NT2/D1 (cell line): ENCODE results near the gene NUAK1.

ENCODE experiments used
- DNase-seq: peaks from one replicate; pipeline ENCODE4 v3.0.0-alpha.2; 2011; ENCODE audit warnings: low read depth, low spot score
- H3K27me3 ChIP-seq: 2 replicates; pipeline ENCODE4 v1.6.0; 2011; ENCODE audit warnings: mild to moderate bottlenecking; ENCODE audit not compliant: insufficient read length, insufficient read depth
- H3K36me3 ChIP-seq: 2 replicates; pipeline ENCODE4 v1.6.1; 2011; ENCODE audit warnings: mild to moderate bottlenecking, low read length, mixed read lengths; ENCODE audit not compliant: insufficient read depth, insufficient read length
- H3K4me1 ChIP-seq: 2 replicates; pipeline ENCODE4 v1.5.1; 2011; ENCODE audit not compliant: insufficient read depth, insufficient read length
- H3K4me3 ChIP-seq: 2 replicates; pipeline ENCODE4 v1.5.1; 2011; ENCODE audit warnings: low read depth; ENCODE audit not compliant: insufficient read length
- H3K9ac ChIP-seq: 2 replicates; pipeline ENCODE4 v1.6.0; 2011; ENCODE audit warnings: low read depth; ENCODE audit not compliant: insufficient read length
- H3K9me3 ChIP-seq: 2 replicates; pipeline ENCODE4 v1.5.1; 2011; ENCODE audit warnings: mild to moderate bottlenecking, low read length; ENCODE audit not compliant: insufficient read depth
- SUZ12 ChIP-seq: IDR thresholded peaks from 2 replicates; pipeline ENCODE4 v1.6.1; 2011; ENCODE audit not compliant: insufficient read length, insufficient read depth; ENCODE audit errors: extremely low read depth
- YY1 ChIP-seq: IDR thresholded peaks from 2 replicates; pipeline ENCODE4 v1.6.1; 2011; ENCODE audit not compliant: insufficient read length, insufficient read depth
- ZNF274 ChIP-seq: IDR thresholded peaks from 2 replicates; pipeline ENCODE4 v1.6.1; 2011; ENCODE audit warnings: mild to moderate bottlenecking, low read depth, low read length

Gene NUAK1

GRCh38 chr12:106070611-106071010 lies 68.1 kb downstream of the NUAK1 start:
- TF ChIP-seq YY1 (no peak), ZNF274 (no peak)
- no peaks in the 10 kb centered on the region for H3K27me3 ChIP-seq
- H3K4me3 ChIP-seq: no peak overlapping the region
- DNase-seq: no peak
- H3K9me3 ChIP-seq: no peaks in the 10 kb centered on the region
- peaks cover 88% of the 10 kb centered on the region for H3K36me3 ChIP-seq
- peaks cover 2% of the 10 kb centered on the region for H3K4me1 ChIP-seq
- no peak overlapping the region for H3K9ac ChIP-seq

GRCh38 chr12:106070147-106070546 lies 68.6 kb downstream of the NUAK1 start:
- no peak for DNase-seq
- Histone ChIP-seq H3K9ac (no peak overlapping the region), H3K9me3 (no peaks in the 10 kb centered on the region), H3K27me3 (no peaks in the 10 kb centered on the region), H3K4me3 (no peak overlapping the region), H3K36me3 (peaks cover 92% of the 10 kb centered on the region), H3K4me1 (peaks cover 2% of the 10 kb centered on the region)
- no peak for TF ChIP-seq SUZ12
- no peak for TF ChIP-seq ZNF274
- TF ChIP-seq YY1: no peak

DNA sequence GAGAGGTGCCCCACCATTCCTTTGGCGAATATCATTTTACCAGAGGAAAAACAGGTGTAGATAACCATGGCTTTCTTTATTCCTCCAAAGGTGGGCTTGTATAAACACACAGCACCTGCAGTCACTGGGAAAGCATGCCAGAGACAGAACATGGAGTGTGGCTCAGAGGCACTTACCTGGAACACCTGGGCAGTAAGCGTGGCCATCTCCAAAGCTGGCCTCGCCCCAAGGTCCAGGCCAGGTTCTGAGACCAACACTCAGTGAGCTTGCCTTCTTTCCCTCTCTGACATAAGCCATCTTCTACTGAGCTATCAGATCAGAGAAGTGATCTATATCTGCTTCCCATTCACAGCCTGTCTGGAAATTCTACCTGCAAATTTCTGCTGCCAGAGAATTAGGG lies 70.5 kb downstream of the NUAK1 start:
- peaks cover 98% of the 10 kb centered on the region for H3K36me3 ChIP-seq
- H3K27me3 ChIP-seq: no peaks in the 10 kb centered on the region
- DNase-seq: no peak
- TF ChIP-seq ZNF274 (no peak), SUZ12 (no peak), YY1 (no peak)
- H3K9ac ChIP-seq: no peak overlapping the region
- no peaks in the 10 kb centered on the region for H3K9me3 ChIP-seq
- no peak overlapping the region for H3K4me3 ChIP-seq
- no peaks in the 10 kb centered on the region for H3K4me1 ChIP-seq

DNA sequence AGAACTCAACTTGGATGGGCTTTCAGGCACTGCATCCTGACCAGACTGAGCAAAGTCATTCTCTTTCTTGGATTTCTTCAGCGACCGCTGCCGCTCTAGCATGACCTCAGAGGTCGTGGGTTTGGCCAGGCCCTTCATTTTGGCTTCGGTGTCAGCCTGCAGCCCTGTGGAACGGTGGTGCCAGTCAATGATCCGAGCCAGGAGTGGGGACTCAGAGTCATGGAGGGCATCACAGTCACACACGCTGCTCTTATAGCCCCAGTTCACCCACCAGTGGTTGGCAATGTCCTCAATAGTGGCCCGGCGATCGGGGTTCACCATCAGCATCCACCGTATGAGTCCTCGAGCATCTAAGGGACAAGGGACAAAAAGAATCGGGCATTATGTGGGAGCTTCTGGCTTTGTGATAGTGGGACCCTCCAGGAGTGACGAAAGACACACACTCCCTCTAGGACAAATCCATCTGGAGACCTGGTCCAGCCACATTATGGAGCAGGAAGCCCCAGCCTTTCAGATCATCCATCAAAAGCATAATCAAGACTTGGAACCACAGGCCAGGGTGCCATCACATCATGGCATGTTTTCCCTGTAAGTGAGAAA lies 71.0 kb downstream of the NUAK1 start:
- Histone ChIP-seq H3K27me3 (no peaks in the 10 kb centered on the region), H3K4me3 (no peak overlapping the region), H3K9ac (no peak overlapping the region), H3K9me3 (no peaks in the 10 kb centered on the region), H3K4me1 (no peaks in the 10 kb centered on the region), H3K36me3 (peaks cover 97% of the 10 kb centered on the region)
- no peak for DNase-seq
- TF ChIP-seq ZNF274 (no peak), SUZ12 (no peak), YY1 (no peak)

GRCh38 chr12:106066726-106067325 lies 71.9 kb downstream of the NUAK1 start:
- DNase-seq: no peak
- H3K4me1 ChIP-seq: no peaks in the 10 kb centered on the region
- TF ChIP-seq YY1 (no peak), ZNF274 (no peak)
- no peaks in the 10 kb centered on the region for H3K9me3 ChIP-seq
- H3K4me3 ChIP-seq: no peak overlapping the region
- H3K36me3 ChIP-seq: peaks cover 90% of the 10 kb centered on the region
- H3K9ac ChIP-seq: no peak overlapping the region
- H3K27me3 ChIP-seq: no peaks in the 10 kb centered on the region

- no peaks in the 10 kb centered on the region for H3K4me1 ChIP-seq
- H3K9ac ChIP-seq: no peak overlapping the region
- peaks cover 84% of the 10 kb centered on the region for H3K36me3 ChIP-seq
- DNase-seq: no peak
- H3K9me3 ChIP-seq: no peaks in the 10 kb centered on the region
- H3K27me3 ChIP-seq: no peaks in the 10 kb centered on the region
- no peak overlapping the region for H3K4me3 ChIP-seq
- TF ChIP-seq ZNF274: no peak
- TF ChIP-seq YY1: no peak
- TF ChIP-seq SUZ12: no peak
Measured at GRCh38 chr12:106066051-106066705, 72.6 kb downstream of the NUAK1 start.

DNA sequence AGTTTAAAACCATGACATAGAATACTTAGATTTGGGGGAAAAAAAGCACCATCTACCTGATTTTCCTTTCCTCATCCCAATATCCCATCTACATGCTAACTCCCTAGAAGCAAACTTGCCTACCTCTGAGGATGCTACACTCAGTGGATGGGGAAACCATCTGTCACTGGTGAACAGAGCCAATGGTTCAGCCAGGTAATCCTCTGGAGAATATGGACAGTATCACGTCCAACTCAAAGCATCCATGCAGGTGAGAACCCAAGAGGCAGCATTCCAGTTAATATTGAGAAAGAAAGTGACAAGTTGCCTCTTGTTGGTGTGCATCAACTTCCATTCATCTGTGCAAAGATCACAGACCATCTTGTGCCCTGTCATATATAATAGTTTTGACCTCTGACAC lies 73.2 kb downstream of the NUAK1 start:
- DNase-seq: no peak
- Histone ChIP-seq H3K9me3 (no peaks in the 10 kb centered on the region), H3K4me3 (no peak overlapping the region), H3K36me3 (peaks cover 77% of the 10 kb centered on the region), H3K4me1 (no peaks in the 10 kb centered on the region), H3K9ac (no peak overlapping the region), H3K27me3 (no peaks in the 10 kb centered on the region)
- TF ChIP-seq SUZ12: no peak
- TF ChIP-seq YY1: no peak
- no peak for TF ChIP-seq ZNF274
